OCI-LY1 (cell line): ENCODE data around the gene KLHDC7B.

Experiments
- H2AFZ ChIP-seq: fragments of 200-600 bp; sonication (generic), shearing (Covaris generic); 2 replicates; pipeline ENCODE4 v1.6.0; 2014; ENCODE audit warnings: antibody characterized with exemption, mild to moderate bottlenecking, low read length
- H3F3A ChIP-seq: fragments of 200-600 bp; sonication (generic), shearing (Covaris generic); 2 replicates; pipeline ENCODE4 v1.6.0; 2014; ENCODE audit warnings: mild to moderate bottlenecking, antibody characterized with exemption, low read length, moderate library complexity; ENCODE audit not compliant: insufficient read depth
- H3K27ac ChIP-seq: fragments of 200-600 bp; sonication (generic); 2 replicates; pipeline ENCODE4 v1.5.1; 2014; ENCODE audit warnings: low read length, mixed run types, mild to moderate bottlenecking, low read depth; ENCODE audit not compliant: poor library complexity, severe bottlenecking
- H3K27me3 ChIP-seq: fragments of 200-600 bp; sonication (generic); 2 replicates; pipeline ENCODE4 v1.6.0; 2014; ENCODE audit warnings: antibody characterized with exemption, mild to moderate bottlenecking, low read length, moderate library complexity; ENCODE audit not compliant: insufficient read depth
- H3K36me3 ChIP-seq: fragments of 200-600 bp; sonication (generic); 2 replicates; pipeline ENCODE4 v1.6.1; 2014; ENCODE audit warnings: mild to moderate bottlenecking, antibody characterized with exemption, low read length, moderate library complexity, mixed read lengths; ENCODE audit not compliant: insufficient read depth
- H3K4me1 ChIP-seq: fragments of 200-600 bp; sonication (generic); 2 replicates; pipeline ENCODE4 v1.5.1; 2014; ENCODE audit warnings: mild to moderate bottlenecking, low read length, moderate library complexity; ENCODE audit not compliant: insufficient read depth, severe bottlenecking
- H3K4me2 ChIP-seq: fragments of 200-600 bp; sonication (generic), shearing (Covaris generic); 2 replicates; pipeline ENCODE4 v1.6.1; 2014; ENCODE audit warnings: low read length
- H3K4me3 ChIP-seq: fragments of 200-600 bp; sonication (generic); 2 replicates; pipeline ENCODE4 v1.5.1; 2014; ENCODE audit warnings: low read length, low read depth, mild to moderate bottlenecking, mixed read lengths; ENCODE audit not compliant: poor library complexity, severe bottlenecking
- H3K79me2 ChIP-seq: fragments of 200-600 bp; shearing (Covaris generic); 2 replicates; pipeline ENCODE4 v1.6.1; 2016; ENCODE audit warnings: mixed run types, low read length, mixed read lengths; ENCODE audit not compliant: insufficient read depth
- H3K9ac ChIP-seq: fragments of 200-600 bp; sonication (generic), shearing (Covaris generic); 2 replicates; pipeline ENCODE4 v1.6.1; 2014; ENCODE audit warnings: mild to moderate bottlenecking, low read length, mixed read lengths
- H3K9me2 ChIP-seq: fragments of 200-600 bp; sonication (generic), shearing (Covaris generic); 2 replicates; pipeline ENCODE4 v1.6.1; 2014; ENCODE audit warnings: low read depth, mild to moderate bottlenecking, low read length, mixed read lengths
- H3K9me3 ChIP-seq: fragments of 200-600 bp; shearing (Covaris generic); 2 replicates; pipeline ENCODE4 v1.6.1; 2014; ENCODE audit warnings: low read length, mixed read lengths
- H4K20me1 ChIP-seq: fragments of 200-600 bp; sonication (generic), shearing (Covaris generic); 2 replicates; pipeline ENCODE4 v1.6.0; 2016; ENCODE audit warnings: mild to moderate bottlenecking, low read length; ENCODE audit not compliant: insufficient read depth
- EZH2 ChIP-seq: fragments of 200-600 bp; sonication (generic), shearing (Covaris generic); IDR thresholded peaks from 2 replicates; pipeline ENCODE4 v1.8.0; 2017; ENCODE audit warnings: borderline replicate concordance, mixed run types, mild to moderate bottlenecking, antibody characterized with exemption, low read length, moderate library complexity, mixed read lengths
- TF ChIP-seq, protein P1 (sequence below): fragments of 200-600 bp; sonication (generic), shearing (Covaris generic); IDR thresholded peaks from 2 replicates; pipeline ENCODE4 v1.5.1; 2017; ENCODE audit warnings: mild to moderate bottlenecking, antibody characterized with exemption, low read length, moderate library complexity, mixed read lengths

KLHDC7B gene

DNA sequence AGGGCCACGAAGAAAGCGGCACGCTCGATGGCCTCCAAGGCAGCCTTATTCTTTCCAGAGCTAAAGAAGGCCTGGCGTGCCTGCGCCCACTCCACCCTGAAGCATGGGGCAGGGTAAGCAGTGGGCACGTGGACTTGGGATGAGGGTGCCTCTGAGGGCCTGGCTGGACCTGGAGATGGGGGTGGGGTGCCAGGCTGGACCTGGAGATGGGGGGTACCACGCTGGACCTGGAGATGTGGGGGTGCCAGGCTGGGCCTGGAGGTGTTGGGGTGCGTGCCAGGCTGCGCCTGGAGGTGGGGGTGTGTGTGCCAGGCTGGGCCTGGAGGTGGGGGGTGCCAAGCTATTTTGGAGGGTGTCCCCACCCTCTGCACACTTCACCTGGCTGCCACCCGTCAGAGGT lies 27.3 kb downstream of the KLHDC7B start:
- Histone ChIP-seq H3K27me3 (no peaks in the 10 kb centered on the region), H3K27ac (no peak overlapping the region), H3K9me3 (no peaks in the 10 kb centered on the region), H3K4me1 (peaks cover 7% of the 10 kb centered on the region), H4K20me1 (no peaks in the 10 kb centered on the region), H2AFZ (no peak overlapping the region), H3K4me2 (no peak overlapping the region), H3K79me2 (no peaks in the 10 kb centered on the region), H3K9me2 (no peaks in the 10 kb centered on the region), H3K4me3 (no peak overlapping the region), H3F3A (no peaks in the 10 kb centered on the region), H3K36me3 (peaks cover 89% of the 10 kb centered on the region), H3K9ac (no peak overlapping the region)
- TF ChIP-seq EZH2, result no peak
- TF ChIP-seq, protein P1, sequence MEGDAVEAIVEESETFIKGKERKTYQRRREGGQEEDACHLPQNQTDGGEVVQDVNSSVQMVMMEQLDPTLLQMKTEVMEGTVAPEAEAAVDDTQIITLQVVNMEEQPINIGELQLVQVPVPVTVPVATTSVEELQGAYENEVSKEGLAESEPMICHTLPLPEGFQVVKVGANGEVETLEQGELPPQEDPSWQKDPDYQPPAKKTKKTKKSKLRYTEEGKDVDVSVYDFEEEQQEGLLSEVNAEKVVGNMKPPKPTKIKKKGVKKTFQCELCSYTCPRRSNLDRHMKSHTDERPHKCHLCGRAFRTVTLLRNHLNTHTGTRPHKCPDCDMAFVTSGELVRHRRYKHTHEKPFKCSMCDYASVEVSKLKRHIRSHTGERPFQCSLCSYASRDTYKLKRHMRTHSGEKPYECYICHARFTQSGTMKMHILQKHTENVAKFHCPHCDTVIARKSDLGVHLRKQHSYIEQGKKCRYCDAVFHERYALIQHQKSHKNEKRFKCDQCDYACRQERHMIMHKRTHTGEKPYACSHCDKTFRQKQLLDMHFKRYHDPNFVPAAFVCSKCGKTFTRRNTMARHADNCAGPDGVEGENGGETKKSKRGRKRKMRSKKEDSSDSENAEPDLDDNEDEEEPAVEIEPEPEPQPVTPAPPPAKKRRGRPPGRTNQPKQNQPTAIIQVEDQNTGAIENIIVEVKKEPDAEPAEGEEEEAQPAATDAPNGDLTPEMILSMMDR, result no peak

DNA sequence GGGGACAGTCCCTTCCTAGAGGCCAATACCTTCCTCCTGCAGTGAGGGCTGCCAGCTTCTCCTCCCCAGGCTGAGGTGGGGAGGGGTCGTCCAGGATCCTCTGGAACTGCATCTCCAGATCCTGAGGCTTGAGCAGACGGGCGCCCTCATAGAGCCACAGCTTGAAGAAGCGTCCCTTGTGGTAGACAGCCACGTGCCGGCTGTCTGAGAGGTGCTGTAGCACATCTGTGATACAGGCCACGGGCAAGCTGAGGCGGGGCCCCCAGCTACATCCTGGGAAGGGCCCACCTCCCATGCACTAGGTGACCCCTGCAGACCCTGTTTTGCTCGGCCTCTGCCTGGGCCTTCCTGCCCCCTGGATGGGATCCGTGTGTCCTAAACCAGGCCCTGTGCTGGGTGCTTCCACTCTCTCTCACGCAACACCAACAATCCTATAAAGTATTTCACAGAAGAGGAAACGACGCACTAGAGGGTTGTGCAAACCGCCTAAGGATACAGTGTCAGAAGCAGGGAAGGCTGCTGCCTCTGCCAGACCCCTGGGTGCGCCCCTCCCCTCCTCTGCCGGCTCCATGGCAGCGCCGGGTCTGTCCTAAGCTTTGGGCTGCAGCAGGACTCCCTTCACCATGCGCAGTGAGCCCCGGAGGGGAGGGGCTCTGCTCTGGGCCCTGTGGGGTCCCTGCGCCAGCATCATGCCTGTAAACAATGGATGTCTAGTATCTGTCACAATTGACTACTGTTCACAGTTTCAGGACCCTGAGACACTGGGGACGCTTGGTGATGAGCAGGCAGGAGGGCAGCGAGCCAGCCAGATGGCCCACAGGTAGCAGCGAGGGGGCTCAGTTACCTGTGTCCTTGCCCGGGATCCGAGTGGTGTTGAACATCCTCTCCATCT lies 28.0 kb downstream of the KLHDC7B start:
- Histone ChIP-seq H3K9ac (no peak overlapping the region), H3K4me3 (no peak overlapping the region), H3K79me2 (no peaks in the 10 kb centered on the region), H2AFZ (no peak overlapping the region), H3K9me3 (no peaks in the 10 kb centered on the region), H4K20me1 (no peaks in the 10 kb centered on the region), H3K27ac (no peak overlapping the region), H3K9me2 (no peaks in the 10 kb centered on the region), H3F3A (no peaks in the 10 kb centered on the region), H3K4me2 (no peak overlapping the region), H3K4me1 (peaks cover 7% of the 10 kb centered on the region), H3K36me3 (peaks cover 87% of the 10 kb centered on the region), H3K27me3 (no peaks in the 10 kb centered on the region)
- TF ChIP-seq, protein P1, result no peak
- TF ChIP-seq EZH2, result no peak

DNA sequence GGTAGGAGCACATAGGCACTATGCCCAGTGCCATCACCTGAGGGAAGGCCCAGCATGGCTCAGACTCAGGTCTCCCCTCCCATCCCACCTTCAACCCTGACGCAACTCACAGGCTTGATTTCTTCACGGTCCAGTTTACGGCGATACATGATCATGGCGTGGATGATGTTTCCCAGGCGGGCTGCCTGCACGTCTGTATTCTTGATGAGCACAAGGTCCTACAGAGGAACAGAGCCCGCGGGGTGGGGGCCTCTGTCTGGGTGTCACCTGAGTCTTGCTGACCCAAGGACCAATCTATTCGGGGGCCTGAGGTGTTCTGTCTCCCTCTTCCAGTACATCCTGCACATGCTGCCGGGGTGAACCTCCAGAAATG lies 28.7 kb downstream of the KLHDC7B start:
- Histone ChIP-seq H3K36me3 (peaks cover 88% of the 10 kb centered on the region), H3K9me2 (no peaks in the 10 kb centered on the region), H3K9me3 (no peaks in the 10 kb centered on the region), H4K20me1 (no peaks in the 10 kb centered on the region), H3K4me3 (no peak overlapping the region), H2AFZ (no peak overlapping the region), H3K27ac (no peak overlapping the region), H3K27me3 (no peaks in the 10 kb centered on the region), H3K9ac (no peak overlapping the region), H3K4me2 (no peak overlapping the region), H3K4me1 (peaks cover 7% of the 10 kb centered on the region), H3K79me2 (no peaks in the 10 kb centered on the region), H3F3A (no peaks in the 10 kb centered on the region)
- TF ChIP-seq, protein P1, result no peak
- no peak for TF ChIP-seq EZH2
